GM19395 (cell line): Measurements from ENCODE around the gene ZNF688.

Source experiments
- ATAC-seq: cut with Tn5 transposase; IDR thresholded peaks from one replicate; pipeline ENCODE4 v1.9.1; 2021; ENCODE audit warnings: mild to moderate bottlenecking, moderate library complexity; ENCODE audit not compliant: unreplicated experiment

The ZNF688 gene

DNA sequence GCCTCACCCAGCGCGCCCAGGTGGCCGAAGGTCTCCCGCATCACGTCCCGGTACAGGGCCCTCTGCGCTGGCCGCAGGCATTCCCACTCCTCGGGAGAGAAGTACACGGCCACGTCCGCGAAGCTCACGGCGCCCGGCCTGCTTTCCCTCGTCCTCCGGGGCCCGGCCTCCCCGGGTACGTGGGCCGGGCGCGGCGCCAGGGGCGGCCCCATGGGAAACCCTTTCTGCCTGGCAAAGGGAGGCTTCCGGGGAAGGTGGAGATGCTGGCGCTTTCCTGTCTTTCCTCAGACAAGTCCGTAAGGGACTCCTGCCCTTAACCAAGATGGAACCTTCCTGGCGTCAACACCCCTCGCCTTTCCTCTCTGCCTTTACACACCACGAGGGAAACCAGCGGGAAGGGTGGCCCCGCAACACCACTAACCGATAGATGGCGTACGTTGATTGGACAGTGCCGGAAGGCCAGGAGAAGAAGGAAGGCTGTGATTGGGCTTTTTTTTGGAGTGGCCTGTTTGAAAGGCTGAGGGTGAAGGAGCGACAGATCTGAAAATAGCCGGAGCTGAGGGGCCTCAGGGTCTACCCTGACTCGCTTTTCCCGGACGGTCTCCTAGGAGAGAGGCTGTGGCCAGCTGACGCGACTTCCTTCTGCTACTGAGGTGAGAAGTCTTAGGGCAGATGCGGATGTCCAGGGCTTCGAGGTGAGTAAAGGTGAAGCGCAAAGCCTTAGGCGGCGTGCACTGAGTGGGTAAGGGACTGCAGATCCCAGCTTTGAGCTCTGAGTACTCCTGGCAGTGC, 14.1 kb upstream of the ZNF688 start, which contains the start of gene ZNF785:
Gene ZNF785 (minus strand): TSS at position 298 of the 792 bp plus-strand sequence. CDS start 86 bp downstream, at position 212.
- peak; percentile 89 for ATAC-seq

DNA sequence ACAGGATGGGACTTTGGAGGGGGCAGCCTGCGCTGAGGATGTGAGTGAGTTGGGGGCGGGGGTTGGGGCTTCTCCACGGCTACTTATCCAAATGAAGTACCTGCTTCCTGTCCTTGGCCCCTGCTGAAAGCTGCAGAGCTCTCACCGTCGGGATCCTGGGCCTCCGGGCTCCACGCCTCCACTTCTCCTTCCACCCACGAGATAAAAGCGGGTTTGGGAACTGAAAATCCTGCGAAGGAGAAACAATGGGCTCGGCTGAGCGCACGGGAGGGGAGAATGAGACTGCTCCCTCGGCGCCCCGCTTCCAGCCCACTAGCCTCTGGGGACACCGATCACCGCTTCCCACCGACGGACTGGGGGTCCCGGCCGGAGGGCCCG, 13.5 kb upstream of the ZNF688 start:
- ATAC-seq, result peak; percentile 34

DNA sequence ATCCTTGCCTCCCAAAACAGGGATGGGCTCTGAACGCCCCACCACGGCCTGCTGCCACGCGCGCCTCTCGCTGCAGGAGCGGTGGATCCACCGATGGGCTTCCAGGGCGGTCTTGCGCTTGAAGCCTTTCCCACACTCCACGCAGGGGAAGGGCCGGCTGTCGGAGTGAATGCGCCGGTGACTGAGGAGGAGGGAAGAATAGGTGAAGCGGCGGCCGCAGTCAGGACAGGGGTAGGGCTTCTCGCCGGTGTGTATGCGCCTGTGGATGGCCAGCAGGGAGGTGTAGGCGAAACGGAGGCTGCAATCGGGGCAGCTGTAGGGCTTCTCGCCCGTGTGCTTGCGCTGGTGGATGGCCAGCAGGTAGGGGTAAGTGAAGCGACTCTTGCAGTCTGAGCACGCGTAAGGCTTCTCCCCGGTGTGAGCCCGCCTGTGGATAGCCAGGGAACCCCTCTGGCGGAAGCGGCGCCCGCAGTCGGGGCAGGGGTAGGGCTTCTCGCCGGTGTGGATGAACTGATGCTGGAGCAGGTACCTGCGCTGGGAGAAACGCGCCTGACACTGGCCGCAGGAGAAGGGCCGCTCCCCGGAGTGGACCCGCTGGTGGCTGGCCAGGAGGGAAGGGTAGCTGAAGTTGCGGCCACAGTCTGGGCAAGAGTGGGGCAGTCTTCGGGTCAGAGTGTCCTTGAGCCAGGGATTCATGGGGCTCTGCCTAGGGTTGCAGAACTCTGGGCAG, 11.3 kb upstream of the ZNF688 start:
- ATAC-seq, result no peak

DNA sequence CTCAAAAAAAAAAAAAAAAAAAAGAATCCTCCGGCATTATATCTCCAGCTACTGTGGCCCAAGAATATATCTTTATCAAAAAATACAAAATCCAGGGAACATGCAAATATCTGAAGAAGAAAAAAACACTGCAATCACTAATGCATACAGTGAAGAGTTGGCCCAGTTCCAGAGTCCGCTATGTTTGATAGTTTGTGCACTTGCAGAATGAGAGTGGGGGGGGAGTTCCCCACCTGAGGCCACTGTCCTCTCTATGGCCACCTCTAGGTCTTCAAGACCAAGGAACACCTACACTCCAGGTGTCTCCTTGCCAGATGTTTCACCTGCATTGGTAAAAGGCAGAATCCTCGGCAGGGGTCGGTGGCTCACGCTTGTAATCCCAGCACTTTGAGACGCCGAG, 9.9 kb upstream of the ZNF688 start:
- no peak for ATAC-seq

DNA sequence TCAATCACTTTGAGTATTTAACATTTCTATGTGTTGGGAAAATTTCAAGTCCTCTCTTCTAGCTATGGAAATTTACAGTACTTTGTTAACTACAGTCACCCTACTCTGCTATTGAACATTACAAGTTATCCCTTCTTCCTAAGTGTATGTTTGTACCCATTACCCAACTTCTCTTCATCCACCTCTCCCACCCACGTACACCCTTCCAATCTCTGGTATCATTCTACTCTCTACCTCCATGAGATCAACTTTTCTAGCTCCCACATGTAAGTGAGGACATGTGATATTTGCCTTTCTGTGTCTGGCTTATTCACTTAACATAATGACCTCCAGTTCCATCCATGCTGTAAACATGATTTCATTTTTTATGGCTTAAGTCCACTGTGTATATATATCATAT, 3.2 kb upstream of the ZNF688 start:
- no peak for ATAC-seq

DNA sequence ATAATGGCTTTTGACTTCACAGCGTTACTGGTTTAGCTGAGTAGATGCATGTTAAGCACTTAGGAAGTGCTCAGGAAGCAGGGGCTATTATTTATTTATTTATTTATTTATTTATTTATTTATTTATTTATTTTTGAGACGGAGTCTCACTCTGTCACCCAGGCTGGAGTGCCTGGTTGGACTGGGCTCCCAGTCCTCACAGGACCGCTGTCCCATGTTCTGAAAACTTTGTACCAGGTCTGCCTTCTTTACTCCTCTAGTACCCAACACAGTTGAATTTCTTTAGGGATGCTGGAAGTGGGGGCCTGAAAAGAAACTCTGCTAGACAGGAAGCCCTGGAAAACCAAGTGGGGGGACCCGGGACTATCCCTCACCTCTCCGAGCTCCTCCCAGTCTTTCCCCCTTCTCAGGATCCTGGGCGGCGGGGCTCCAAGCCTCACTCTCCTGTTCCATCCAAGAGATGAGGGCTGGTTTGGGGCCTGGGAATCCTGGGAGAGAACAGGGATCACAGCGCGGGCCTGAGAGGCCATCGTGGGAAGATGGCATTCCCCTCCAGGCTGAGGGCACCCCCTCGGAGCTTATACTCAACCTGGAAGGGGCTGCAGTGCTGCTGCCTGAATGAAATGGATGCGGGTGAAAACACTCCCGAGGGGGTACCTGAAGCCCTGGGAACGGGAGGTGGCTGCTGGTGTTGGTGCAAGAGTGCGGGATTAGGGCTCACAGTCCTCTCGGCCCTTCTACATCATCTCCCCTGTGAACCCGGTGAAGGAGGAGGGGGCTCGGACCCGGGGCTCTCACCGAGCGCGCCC, 674 bp downstream of the ZNF688 start:
- ATAC-seq, result no peak

DNA sequence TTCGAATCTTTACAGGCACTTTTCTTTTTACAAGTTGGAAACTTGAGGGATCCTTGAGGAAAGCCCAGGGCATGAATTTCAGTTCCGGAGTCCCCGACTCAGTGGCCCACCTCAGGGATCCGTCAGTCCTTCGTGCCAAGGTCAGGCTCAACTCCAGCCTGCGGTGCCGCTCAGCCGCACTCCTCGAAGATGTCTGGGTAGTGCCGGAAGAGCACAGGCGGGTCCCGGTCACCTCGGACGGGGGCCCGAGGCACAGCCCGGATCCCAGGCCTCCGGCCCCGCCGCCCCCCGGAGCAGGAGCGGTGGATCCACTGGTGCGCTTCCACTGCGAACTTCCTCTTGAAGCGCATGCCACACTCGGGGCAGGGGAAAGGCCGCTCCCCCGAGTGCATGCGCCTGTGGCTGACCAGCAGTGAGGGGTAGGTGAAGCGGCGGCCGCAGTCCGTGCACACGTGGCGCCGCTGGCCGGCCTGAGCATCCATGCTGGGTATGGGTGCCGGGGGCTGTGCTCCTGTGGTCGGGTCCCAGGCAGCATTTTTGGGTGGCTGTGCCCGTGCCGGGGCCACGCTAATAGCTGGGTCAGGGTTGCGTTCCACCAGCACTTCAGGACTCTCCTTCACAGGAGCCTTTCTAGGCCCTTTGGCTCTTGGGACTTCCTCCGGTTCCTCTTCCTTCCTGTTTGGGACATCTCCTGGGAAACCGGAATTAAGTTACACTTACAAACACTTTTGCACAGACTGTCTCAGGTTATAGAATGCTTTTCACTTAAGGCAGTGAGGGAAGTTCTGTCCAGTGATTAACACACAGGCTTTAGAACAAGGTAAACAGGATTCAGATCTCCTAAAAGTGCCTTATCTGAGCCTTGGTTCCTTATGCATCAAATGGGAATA, 1.5 kb downstream of the ZNF688 start:
- ATAC-seq, result no peak

DNA sequence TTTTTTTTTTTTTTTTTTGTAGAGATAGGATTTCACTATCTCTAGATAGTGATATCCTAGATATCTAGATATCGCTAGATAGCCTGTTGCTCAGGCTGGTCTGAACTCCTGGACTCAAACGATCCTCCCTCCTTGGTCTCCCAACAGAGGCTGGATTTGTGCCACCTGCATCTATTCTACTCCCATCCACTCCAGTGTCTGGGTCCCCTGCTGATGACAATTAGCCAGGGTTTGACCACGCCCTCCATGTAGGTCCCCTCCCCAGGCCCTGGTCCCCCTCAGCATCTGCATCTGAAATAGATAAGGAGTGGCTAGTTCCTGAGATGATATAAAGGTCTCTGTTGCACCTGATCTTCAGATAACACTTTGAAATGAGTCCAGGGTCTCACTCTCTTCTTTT, 2.2 kb downstream of the ZNF688 start:
- ATAC-seq, result no peak

DNA sequence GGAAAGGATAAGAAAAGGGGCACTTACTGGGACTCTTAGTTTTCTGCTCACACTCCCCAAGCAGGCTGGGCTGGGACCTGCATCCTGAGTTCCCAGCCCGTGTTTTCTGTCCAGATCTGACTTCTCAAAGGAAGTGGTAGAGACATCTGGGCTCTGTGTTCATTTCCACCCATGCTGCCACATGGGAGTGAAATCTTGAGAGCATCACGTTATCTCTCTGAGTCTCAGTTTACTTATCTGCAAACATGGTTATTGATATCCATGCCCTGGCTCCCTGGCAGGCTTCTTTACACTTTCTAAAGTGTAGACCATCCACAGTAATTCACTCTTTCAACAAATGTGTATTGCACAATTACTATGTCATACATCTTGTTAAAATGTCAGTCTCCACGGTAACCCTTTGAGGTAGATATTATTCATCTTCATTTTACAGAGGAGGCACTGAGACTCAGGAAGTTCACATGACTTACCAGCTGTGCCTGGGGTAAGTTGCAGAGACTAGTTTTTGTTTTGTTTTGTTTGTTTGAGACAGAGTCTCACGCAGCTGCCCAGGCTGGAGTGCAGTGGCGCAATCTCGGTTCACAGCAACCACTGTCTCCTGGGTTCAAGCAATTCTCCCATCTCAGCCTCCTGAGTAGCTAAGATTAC, 3.4 kb downstream of the ZNF688 start:
- no peak for ATAC-seq

DNA sequence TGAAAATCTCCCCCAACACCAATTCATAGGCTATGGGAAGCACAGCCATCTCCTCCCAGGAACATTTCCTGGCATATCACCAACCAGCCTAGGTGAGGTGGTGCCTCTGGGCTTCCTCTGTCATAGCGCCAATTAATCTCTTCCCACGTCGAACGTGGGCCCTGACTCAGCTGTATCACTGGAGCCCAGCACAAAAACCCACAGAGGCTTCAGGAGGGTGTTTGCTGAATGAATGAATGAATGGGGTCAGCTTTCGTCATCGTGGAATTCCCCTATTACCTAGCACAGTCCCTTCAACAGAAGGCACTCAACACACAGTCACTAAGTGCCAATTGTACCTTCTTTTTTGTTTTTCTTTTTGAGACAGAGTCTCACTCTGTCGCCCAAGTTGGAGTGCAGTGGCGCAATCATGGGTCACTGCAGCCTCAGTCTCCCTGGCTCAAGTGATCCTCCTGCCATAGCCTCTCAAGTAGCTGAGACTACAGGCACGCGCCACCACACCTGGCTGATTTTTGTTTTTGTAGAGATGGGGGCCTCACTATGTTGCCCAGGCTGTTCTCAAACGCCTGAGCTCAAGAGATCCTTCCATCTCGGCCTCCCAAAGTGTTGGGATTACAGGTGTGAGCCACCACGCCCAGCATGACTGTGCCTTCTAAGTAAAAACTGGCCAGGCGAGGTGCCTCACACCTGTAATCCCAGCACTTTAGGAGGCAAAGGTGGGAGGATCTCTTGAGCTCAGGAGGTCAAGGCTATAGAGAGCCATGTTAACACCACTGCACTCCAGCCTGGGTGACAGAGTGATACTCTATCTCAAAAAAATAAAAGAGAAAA, 4.1 kb downstream of the ZNF688 start:
- no peak for ATAC-seq

DNA sequence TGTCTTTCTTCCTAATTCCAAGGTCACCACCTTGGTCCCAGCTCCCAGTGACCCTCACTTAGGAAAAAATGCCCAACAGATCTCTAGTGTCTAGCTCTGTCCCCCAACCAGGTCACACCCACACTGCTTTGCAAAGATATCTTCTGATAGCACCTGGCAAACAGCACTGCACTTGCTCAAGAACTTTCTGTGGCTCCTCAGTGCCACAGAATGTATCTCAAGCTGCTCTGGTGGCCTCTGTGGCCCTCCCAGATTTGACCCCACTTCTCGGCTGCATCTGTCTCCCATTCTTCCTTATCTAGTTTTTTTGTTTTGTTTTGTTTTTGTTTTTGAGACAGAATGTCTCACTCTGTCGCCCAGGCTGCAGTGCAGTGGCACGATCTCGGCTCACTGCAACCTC, 5.0 kb downstream of the ZNF688 start:
- no peak for ATAC-seq

DNA sequence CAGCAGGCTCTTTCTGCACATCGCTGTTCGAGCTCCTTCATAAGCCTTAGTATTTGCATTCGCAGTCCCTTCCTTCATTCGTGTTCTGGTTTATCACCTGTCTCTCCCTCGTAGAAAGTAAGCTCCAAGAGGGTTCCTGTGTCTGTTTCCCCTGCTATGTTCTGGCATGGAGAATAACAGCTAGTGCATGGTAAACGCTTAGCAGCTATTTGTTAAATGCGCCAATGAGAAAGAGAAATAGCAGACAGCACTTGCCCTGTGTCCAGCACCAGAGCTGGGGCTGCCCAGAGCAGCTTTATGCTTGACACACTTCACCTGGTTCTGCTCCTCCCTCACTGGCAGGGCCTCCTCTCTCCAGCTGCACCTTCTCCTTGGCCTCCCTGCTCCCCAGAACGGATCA, 5.5 kb downstream of the ZNF688 start:
- no peak for ATAC-seq

DNA sequence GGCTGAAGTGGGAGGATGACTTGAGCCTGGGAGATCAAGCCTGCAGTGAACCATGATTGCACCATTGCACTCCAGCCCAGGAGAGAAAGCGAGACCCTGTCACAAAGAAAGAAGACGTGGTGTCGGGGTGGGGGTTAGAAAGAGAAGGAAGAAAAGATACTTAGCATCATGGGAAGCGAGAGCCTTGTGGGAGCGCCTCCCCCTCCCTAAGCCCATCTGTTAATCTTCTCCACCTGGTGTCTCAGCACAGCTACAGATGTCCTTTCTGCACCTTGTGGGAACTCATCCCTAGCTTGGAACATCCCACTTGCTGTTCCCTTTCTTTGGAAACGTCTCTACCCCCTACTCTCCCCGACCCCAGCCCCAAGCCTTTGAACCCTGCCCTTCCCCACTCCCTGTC, 6.0 kb downstream of the ZNF688 start:
- no peak for ATAC-seq

DNA sequence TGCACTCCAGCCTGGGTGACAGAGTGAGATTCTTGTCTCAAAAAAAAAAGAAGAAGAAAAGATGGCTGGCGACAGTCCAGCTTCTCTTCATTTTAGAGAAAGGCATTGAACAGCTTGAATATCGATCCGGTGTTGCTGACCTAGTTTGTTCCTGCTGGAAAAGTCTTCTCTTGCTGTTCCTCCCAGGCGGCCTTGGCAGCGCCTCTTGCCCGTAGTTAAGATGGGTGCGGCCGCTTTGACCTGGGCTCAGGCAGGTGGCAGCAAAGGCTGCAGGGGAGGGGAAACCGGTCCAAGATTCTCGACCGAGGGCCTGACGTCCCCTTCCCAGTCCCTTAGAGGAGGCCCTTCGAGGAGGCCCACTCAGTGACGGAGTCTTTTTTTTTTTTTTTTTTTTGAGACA, 9.5 kb downstream of the ZNF688 start:
- ATAC-seq, result no peak

DNA sequence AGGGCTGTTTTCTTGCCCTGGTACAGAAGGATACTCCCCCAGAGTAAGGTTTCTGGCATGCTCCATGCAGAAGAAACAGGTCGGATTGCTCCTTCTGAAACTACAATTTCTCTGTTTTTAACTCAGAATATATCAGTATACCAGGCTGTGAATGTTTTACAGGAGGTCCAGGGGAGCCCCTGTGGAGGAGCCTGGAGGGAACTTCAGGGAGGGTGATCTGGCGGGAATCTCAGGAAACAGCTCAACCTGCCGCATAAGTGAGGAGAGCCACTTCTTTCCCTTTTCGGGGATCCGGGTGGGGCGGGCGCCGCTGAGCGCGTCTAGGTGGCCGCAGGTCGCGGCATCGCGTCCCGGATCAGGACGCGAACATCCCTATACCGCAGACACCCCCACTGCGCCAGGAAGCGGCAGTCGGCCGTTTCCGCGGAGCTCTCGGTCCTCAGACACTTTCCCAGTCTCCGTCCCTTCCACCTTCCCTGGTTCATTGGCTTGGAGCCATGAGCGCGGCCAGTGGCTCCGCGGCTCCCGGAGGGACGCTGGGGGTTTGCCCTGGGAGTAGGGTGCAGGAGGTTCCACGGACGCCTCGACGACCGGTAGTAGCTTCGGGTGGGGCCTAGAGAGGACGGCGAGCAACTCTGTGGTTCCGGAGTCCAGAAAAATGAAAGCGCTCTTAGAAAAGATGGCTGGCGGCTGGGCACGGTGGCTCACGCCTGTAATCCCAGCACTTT, 10.3 kb downstream of the ZNF688 start:
- ATAC-seq, result no peak

DNA sequence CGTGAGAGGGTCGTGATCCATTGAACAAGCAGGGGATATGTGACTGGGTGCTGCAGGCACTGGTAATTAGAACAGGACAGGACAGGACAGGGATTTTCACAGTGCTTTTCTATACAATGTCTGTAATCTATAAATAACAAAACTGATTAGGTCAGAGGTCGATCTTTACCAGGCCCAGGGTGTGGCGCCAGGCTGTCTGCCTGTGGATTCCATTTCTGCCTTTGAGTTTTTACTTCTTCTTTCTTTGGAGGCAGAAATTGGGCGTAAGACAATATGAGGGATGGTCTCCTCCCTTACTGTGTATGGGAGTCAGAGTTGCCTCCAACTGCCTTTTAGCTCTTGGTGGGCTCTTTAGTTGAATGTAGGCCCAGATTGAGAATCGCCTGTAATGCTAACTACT, 11.8 kb downstream of the ZNF688 start:
- ATAC-seq, result no peak

DNA sequence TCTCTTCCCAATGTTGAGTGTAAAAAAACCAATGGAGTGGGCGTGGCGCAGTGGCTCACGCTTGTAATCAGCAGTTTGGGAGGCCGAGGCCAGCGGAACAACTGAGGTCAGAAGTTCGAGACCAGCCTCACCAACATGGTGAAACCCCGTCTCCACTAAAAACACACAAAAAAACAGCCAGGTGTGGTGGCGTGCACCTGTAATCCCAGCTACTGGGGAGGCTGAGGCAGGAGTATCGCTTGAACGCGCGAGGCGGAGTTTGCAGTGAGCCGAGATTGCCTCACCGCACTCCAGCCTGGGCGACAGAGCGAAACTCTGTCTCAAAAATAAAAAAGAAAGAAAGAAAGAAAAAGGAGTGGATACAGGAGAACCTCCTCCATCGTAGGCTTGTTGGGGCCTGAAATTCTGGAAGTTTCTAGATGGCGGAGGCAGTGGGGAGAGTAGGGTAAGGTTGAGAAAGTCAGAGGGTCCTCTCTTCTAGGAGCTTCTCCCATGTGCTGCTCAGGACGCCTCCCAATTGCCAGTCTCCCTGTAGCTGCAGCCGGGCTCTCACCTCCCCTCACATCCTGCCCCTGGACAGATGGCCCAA, 12.6 kb downstream of the ZNF688 start:
- no peak for ATAC-seq
